GM12801 (cell line): ENCODE results near the gene FDX2.

Experiments used
- TF ChIP-seq, protein P1 (sequence below): IDR thresholded peaks from one replicate; pipeline ENCODE4 v1.5.1; 2011; ENCODE audit warnings: control low read depth; ENCODE audit not compliant: insufficient read length; ENCODE audit errors: extremely low read depth

FDX2 gene

DNA sequence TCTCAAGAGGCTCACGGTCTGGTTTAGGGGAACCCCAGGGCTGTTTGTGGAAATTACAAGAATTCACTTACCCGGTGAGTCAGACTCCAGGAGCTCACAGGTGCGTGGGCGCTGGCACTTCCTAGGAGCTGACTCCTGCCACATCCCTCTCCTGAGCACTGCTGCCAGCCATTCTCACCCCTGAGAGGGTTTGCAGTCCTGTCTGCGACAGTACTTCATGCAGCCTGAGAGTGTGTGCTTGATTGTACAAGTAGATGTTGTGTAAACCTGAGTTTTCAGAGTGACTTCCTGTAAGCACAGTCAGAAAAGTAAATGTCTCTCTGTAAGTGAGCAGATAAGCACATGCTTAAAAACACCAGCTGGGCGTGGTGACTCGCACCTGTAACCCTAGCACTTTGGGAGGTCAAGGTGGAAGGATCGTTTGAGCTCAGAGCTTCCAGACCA is 55.7 kb downstream of the FDX2 start:
- TF ChIP-seq, protein P1, sequence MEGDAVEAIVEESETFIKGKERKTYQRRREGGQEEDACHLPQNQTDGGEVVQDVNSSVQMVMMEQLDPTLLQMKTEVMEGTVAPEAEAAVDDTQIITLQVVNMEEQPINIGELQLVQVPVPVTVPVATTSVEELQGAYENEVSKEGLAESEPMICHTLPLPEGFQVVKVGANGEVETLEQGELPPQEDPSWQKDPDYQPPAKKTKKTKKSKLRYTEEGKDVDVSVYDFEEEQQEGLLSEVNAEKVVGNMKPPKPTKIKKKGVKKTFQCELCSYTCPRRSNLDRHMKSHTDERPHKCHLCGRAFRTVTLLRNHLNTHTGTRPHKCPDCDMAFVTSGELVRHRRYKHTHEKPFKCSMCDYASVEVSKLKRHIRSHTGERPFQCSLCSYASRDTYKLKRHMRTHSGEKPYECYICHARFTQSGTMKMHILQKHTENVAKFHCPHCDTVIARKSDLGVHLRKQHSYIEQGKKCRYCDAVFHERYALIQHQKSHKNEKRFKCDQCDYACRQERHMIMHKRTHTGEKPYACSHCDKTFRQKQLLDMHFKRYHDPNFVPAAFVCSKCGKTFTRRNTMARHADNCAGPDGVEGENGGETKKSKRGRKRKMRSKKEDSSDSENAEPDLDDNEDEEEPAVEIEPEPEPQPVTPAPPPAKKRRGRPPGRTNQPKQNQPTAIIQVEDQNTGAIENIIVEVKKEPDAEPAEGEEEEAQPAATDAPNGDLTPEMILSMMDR, result no peak
